Measurements from ENCODE around the gene MCIDAS.
A peak's percentile ranks its signal among the peaks of the same experiment; 100 is the strongest.

The MCIDAS gene

GRCh38 chr5:55172051-55172899, 54.8 kb downstream of the MCIDAS start:
- peak; percentile 91 for TF ChIP-seq CTCF (conservative IDR thresholded peaks at IDR 0.05)
- TF ChIP-seq ZFX (IDR thresholded peaks at IDR 0.05), result no peak
- no peak overlapping the region for H3K27ac ChIP-seq

- no peak for TF ChIP-seq ZFX (IDR thresholded peaks at IDR 0.05)
- no peak for TF ChIP-seq CTCF (conservative IDR thresholded peaks at IDR 0.05)
- H3K27ac ChIP-seq, result no peak overlapping the region
These were observed 55.6 kb downstream of the MCIDAS start for GRCh38 chr5:55171471-55171870.

Measured in C4-2B (cell line).